H1 (cell line): ENCODE results near the gene PRR5. TPM values are rescaled to one million over a fixed set of nuclear protein-coding genes. Genes with fewer than 3 reads are reported as not detected.

Source experiments
- BCL11A ChIP-seq, 2 experiments: IDR thresholded peaks; one replicate each; pipeline ENCODE4 v1.6.1; 2011; ENCODE audit warnings: low read depth in 2 of 2, low read length in 2 of 2, mild to moderate bottlenecking in 2 of 2
- EZH2 ChIP-seq: fragments of 200-600 bp; sonication (generic); IDR thresholded peaks from 2 replicates; pipeline ENCODE4 v1.7.1; 2012; ENCODE audit warnings: low read depth, mild to moderate bottlenecking, moderate library complexity, low read length, inconsistent platforms; ENCODE audit not compliant: severe bottlenecking
- SP4 ChIP-seq: IDR thresholded peaks from 2 replicates; pipeline ENCODE4 v1.6.1; 2012; ENCODE audit warnings: low read length, inconsistent platforms
- polyA plus RNA-seq, 7 experiments: library from polyadenylated mRNA; depleted of rRNA in 3 of 7; stranded (reverse) in 5 of 7; unstranded in 2 of 7; fragments of >200 nt in 5 of 7; fragments of 200-250 nt in 2 of 7; gene quantifications; 1 replicate in 5 of 7; 2 replicates in 1 of 7; 4 replicates in 1 of 7; pipeline versions ENCODE4 v1.2.1 to v1.2.3, GENCODE V29; 2011 to 2013; ENCODE audit warnings: missing spikeins in 2 of 7, mixed read lengths in 2 of 7
- total RNA-seq: library from RNA; stranded (reverse); fragmentation: NEBNext Ultra II Directional; extraction: Animal tissue kit (Norgen Biotek cat#: 25700); gene quantifications from 2 replicates; pipeline ENCODE4 v1.2.1, GENCODE V29; 2021
- TF ChIP-seq, protein P1 (sequence below): fragments of 300-600 bp; sonication (generic); IDR thresholded peaks from 2 replicates; pipeline ENCODE4 v1.7.1; 2012; ENCODE audit warnings: low read length, moderate library complexity, mild to moderate bottlenecking, inconsistent platforms; ENCODE audit not compliant: insufficient replicate concordance

PRR5 gene
- total and polyA plus RNA-seq, 2 of the 8 experiments (the other 6 are each of a cell fraction or from before 2014, with no cell fraction given), result 16.5 to 25.7 TPM

DNA sequence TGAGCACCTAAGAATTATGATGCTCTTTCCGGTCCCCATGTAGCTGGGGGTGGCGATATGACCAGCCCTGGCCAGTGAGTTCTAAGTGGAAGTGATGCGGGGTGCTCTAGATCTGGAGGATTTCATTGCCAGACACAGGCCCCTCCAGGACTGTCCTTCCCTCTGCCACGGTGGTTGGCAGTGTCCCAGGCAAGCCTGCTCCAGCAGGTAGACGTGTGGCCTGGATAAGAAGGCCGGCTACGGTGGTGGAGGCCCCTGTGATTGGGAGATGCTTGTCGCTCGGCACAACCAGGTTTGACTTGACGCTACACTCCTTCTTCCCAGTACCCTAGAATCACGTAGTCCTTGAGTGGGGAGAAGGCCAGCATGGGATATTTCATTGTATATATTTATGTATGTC lies 41.2 kb downstream of the PRR5 start (continued):
- TF ChIP-seq, protein P1, sequence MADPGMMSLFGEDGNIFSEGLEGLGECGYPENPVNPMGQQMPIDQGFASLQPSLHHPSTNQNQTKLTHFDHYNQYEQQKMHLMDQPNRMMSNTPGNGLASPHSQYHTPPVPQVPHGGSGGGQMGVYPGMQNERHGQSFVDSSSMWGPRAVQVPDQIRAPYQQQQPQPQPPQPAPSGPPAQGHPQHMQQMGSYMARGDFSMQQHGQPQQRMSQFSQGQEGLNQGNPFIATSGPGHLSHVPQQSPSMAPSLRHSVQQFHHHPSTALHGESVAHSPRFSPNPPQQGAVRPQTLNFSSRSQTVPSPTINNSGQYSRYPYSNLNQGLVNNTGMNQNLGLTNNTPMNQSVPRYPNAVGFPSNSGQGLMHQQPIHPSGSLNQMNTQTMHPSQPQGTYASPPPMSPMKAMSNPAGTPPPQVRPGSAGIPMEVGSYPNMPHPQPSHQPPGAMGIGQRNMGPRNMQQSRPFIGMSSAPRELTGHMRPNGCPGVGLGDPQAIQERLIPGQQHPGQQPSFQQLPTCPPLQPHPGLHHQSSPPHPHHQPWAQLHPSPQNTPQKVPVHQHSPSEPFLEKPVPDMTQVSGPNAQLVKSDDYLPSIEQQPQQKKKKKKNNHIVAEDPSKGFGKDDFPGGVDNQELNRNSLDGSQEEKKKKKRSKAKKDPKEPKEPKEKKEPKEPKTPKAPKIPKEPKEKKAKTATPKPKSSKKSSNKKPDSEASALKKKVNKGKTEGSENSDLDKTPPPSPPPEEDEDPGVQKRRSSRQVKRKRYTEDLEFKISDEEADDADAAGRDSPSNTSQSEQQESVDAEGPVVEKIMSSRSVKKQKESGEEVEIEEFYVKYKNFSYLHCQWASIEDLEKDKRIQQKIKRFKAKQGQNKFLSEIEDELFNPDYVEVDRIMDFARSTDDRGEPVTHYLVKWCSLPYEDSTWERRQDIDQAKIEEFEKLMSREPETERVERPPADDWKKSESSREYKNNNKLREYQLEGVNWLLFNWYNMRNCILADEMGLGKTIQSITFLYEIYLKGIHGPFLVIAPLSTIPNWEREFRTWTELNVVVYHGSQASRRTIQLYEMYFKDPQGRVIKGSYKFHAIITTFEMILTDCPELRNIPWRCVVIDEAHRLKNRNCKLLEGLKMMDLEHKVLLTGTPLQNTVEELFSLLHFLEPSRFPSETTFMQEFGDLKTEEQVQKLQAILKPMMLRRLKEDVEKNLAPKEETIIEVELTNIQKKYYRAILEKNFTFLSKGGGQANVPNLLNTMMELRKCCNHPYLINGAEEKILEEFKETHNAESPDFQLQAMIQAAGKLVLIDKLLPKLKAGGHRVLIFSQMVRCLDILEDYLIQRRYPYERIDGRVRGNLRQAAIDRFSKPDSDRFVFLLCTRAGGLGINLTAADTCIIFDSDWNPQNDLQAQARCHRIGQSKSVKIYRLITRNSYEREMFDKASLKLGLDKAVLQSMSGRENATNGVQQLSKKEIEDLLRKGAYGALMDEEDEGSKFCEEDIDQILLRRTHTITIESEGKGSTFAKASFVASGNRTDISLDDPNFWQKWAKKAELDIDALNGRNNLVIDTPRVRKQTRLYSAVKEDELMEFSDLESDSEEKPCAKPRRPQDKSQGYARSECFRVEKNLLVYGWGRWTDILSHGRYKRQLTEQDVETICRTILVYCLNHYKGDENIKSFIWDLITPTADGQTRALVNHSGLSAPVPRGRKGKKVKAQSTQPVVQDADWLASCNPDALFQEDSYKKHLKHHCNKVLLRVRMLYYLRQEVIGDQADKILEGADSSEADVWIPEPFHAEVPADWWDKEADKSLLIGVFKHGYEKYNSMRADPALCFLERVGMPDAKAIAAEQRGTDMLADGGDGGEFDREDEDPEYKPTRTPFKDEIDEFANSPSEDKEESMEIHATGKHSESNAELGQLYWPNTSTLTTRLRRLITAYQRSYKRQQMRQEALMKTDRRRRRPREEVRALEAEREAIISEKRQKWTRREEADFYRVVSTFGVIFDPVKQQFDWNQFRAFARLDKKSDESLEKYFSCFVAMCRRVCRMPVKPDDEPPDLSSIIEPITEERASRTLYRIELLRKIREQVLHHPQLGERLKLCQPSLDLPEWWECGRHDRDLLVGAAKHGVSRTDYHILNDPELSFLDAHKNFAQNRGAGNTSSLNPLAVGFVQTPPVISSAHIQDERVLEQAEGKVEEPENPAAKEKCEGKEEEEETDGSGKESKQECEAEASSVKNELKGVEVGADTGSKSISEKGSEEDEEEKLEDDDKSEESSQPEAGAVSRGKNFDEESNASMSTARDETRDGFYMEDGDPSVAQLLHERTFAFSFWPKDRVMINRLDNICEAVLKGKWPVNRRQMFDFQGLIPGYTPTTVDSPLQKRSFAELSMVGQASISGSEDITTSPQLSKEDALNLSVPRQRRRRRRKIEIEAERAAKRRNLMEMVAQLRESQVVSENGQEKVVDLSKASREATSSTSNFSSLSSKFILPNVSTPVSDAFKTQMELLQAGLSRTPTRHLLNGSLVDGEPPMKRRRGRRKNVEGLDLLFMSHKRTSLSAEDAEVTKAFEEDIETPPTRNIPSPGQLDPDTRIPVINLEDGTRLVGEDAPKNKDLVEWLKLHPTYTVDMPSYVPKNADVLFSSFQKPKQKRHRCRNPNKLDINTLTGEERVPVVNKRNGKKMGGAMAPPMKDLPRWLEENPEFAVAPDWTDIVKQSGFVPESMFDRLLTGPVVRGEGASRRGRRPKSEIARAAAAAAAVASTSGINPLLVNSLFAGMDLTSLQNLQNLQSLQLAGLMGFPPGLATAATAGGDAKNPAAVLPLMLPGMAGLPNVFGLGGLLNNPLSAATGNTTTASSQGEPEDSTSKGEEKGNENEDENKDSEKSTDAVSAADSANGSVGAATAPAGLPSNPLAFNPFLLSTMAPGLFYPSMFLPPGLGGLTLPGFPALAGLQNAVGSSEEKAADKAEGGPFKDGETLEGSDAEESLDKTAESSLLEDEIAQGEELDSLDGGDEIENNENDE, result no peak
- no peak for TF ChIP-seq BCL11A (IDR thresholded peaks at IDR 0.05; ENCODE audit: low read depth in 2 of 2, low read length in 2 of 2)
- TF ChIP-seq SP4, result no peak
- no peak for TF ChIP-seq EZH2
